HL-60 (cell line): Measurements from ENCODE around the gene HNRNPC.

Experiments used
- DNase-seq, 2 experiments: peaks; one replicate each; pipeline ENCODE4 v3.0.0-alpha.2; 2010 to 2020; ENCODE audit warnings: low read depth in 1 of 2, low spot score in 1 of 2
- H3K27ac ChIP-seq: fragments of 250-450 bp; sonication (Bioruptor Pico); replicated peaks from 2 replicates; pipeline ENCODE4 v1.5.1; 2020; ENCODE audit warnings: mild to moderate bottlenecking, moderate library complexity
- H3K27me3 ChIP-seq: fragments of 250-450 bp; sonication (Bioruptor Pico); 2 replicates; pipeline ENCODE4 v1.5.1; 2021; ENCODE audit warnings: mild to moderate bottlenecking, moderate library complexity; ENCODE audit not compliant: insufficient read depth, poor library complexity, severe bottlenecking
- H3K4me3 ChIP-seq: replicated peaks from 2 replicates; pipeline ENCODE4 v1.5.1; 2011; ENCODE audit warnings: mild to moderate bottlenecking, control low read depth, low read length; ENCODE audit not compliant: insufficient read depth
- CTCF ChIP-seq: IDR thresholded peaks from one replicate; pipeline ENCODE4 v1.5.1; 2011; ENCODE audit warnings: low read length, control low read depth, inconsistent platforms; ENCODE audit not compliant: insufficient read depth
- GABPA ChIP-seq: IDR thresholded peaks from 2 replicates; pipeline ENCODE4 v1.6.1; 2012; ENCODE audit warnings: low read depth
- POLR2AphosphoS5 ChIP-seq: IDR thresholded peaks from 2 replicates; pipeline ENCODE4 v1.6.1; 2012; ENCODE audit warnings: low read depth
- REST ChIP-seq: IDR thresholded peaks from 2 replicates; pipeline ENCODE4 v1.6.1; 2012; ENCODE audit warnings: low read depth; ENCODE audit not compliant: insufficient replicate concordance
- SPI1 ChIP-seq: IDR thresholded peaks from 2 replicates; pipeline ENCODE4 v1.6.1; 2012; ENCODE audit warnings: low read depth, mild to moderate bottlenecking, borderline replicate concordance

Gene HNRNPC

GRCh38 chr14:21238823-21239518 lies 30.3 kb downstream of the HNRNPC start:
- Histone ChIP-seq H3K27ac (no peak overlapping the region), H3K4me3 (no peak overlapping the region), H3K27me3 (no peaks in the 10 kb centered on the region)
- TF ChIP-seq POLR2AphosphoS5 (no peak), REST (no peak), SPI1 (no peak), GABPA (no peak), CTCF (no peak)
- no peak for DNase-seq

- H3K27ac ChIP-seq = no peak overlapping the region
- H3K4me3 ChIP-seq = no peak overlapping the region
- no peak for DNase-seq
- no peaks in the 10 kb centered on the region for H3K27me3 ChIP-seq
- TF ChIP-seq SPI1 (no peak), GABPA (no peak), CTCF (no peak), POLR2AphosphoS5 (no peak), REST (no peak)
Observed at GRCh38 chr14:21236948-21237797, 32.1 kb downstream of the HNRNPC start.

GRCh38 chr14:21234112-21234511 lies 35.1 kb downstream of the HNRNPC start:
- no peak overlapping the region for H3K27ac ChIP-seq
- no peaks in the 10 kb centered on the region for H3K27me3 ChIP-seq
- no peak overlapping the region for H3K4me3 ChIP-seq
- no peak for DNase-seq
- TF ChIP-seq POLR2AphosphoS5 (no peak), CTCF (no peak), REST (no peak), GABPA (no peak), SPI1 (no peak)
